ENCODE measurements around the gene PTBP2.

PTBP2 gene

DNA sequence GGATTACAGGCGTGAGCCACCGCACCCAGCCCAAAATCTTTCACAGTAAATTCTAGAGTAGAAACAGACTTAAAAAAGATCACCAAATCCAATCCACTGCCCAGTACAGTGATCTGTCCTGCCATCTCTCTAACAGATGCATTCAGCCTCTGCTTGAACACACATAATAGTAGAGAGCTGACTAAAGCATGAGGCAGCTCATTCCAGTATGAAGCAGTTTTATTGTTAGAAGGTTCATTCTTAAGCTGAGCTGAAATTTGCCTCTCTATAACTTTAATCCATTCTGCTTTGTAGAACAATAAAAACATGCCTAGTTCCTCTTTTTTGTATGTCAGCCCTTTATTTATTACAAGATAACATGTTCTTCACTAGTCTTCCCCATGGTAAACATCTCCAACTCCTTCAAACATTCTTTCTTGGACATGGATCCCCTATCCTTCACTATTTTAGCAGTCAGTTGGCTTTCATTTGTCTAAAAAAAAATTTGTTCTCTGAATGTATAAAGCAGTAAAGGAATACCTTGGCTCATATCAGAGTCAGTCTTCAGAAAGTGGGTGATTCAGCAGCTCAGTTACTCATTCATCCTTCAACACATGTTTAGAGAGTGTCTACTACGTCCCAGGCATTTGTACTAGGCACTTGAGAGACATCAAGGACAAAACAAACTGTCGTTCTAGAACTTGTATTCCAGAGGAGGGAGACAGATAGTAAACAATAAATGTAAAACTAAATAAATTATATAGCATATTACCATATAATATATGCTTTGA is 10.7 kb upstream of the PTBP2 start:
- no peaks in the 10 kb centered on the region for H3K36me3 ChIP-seq (ENCODE audit: control insufficient read depth in 1 of 2, insufficient read depth in 2 of 2, low read length in 2 of 2)
- H3K27ac ChIP-seq (ENCODE audit: low read length) = no peak overlapping the region
- no peak overlapping the region for H3K4me3 ChIP-seq (ENCODE audit: low read depth in 1 of 2, low read length in 2 of 2)
- no peaks in the 10 kb centered on the region for H3K9me3 ChIP-seq (ENCODE audit: control insufficient read depth in 1 of 2, low read length in 2 of 2)
- H3K27me3 ChIP-seq (ENCODE audit: low read depth, low read length) = no peaks in the 10 kb centered on the region
- no peaks in the 10 kb centered on the region for H3K4me1 ChIP-seq (ENCODE audit: control insufficient read depth in 1 of 2, insufficient read depth in 2 of 2, low read length in 2 of 2)

DNA sequence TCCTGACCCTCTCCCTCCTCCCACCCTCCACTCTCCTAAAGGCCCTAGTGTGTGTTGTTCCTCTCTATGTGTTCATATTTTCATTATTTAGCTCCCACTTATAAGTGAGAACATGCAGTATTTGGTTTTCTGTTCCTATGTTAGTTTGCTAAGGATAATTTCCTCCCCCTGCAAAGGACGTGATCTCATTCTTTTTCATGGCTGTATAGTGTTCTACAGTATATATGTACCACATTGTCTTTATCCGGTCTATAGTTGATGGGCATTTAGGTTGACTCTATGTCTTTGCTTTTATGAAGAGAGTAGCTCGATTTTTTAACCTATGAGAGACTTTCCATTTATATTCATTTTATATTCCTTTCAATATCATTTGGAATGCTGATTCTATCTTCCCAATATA is 7.9 kb upstream of the PTBP2 start:
- no peaks in the 10 kb centered on the region for H3K9me3 ChIP-seq (ENCODE audit: control insufficient read depth in 1 of 2, low read length in 2 of 2)
- no peaks in the 10 kb centered on the region for H3K27me3 ChIP-seq (ENCODE audit: low read depth, low read length)
- H3K4me3 ChIP-seq (ENCODE audit: low read depth in 1 of 2, low read length in 2 of 2) = no peak overlapping the region
- no peaks in the 10 kb centered on the region for H3K4me1 ChIP-seq (ENCODE audit: control insufficient read depth in 1 of 2, insufficient read depth in 2 of 2, low read length in 2 of 2)
- no peak overlapping the region for H3K27ac ChIP-seq (ENCODE audit: low read length)
- no peaks in the 10 kb centered on the region for H3K36me3 ChIP-seq (ENCODE audit: control insufficient read depth in 1 of 2, insufficient read depth in 2 of 2, low read length in 2 of 2)

DNA sequence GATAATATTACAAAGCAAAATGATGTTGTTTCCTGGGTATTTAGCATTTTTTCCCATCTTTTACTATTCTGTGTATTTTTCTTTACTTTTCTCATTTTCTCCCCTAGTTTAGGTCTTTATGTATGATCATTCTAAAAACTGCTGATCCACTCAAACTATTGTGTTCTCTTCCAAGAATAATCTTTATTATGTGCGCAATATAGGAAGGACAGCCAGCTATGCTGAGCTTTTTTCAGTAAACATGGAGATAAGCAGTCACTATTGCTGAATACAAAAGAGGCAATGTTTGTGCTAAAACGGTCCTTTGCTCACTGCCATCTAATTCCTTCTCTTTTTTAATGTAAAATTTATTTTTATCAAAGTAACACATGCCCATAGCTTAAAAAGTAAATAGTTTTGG is 6.7 kb upstream of the PTBP2 start:
- H3K27me3 ChIP-seq (ENCODE audit: low read depth, low read length) = no peaks in the 10 kb centered on the region
- no peaks in the 10 kb centered on the region for H3K9me3 ChIP-seq (ENCODE audit: control insufficient read depth in 1 of 2, low read length in 2 of 2)
- no peaks in the 10 kb centered on the region for H3K36me3 ChIP-seq (ENCODE audit: control insufficient read depth in 1 of 2, insufficient read depth in 2 of 2, low read length in 2 of 2)
- no peak overlapping the region for H3K4me3 ChIP-seq (ENCODE audit: low read depth in 1 of 2, low read length in 2 of 2)
- H3K4me1 ChIP-seq (ENCODE audit: control insufficient read depth in 1 of 2, insufficient read depth in 2 of 2, low read length in 2 of 2) = no peaks in the 10 kb centered on the region
- H3K27ac ChIP-seq (ENCODE audit: low read length) = no peak overlapping the region

DNA sequence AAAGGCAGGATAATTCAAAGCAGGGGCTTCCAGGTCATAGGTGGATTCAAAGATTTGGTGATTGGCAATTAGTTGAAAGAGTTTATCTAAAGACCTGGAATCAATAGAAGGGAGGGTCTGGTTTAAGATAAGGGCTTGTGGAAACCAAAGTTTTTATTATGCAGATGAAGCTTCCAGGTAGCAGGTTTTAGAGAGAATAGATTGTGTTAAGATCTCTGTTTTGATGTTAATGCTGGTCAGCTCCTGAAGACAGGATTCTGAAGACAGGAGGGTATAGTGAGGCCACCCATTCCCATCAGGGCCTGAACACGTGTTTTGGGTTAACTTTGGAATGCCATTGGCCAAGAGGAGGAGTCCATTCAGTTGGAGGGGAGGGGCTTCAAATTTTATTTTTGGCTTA is 6.1 kb upstream of the PTBP2 start:
- Histone ChIP-seq H3K9me3 (ENCODE audit: control insufficient read depth in 1 of 2, low read length in 2 of 2) (no peaks in the 10 kb centered on the region), H3K36me3 (ENCODE audit: control insufficient read depth in 1 of 2, insufficient read depth in 2 of 2, low read length in 2 of 2) (no peaks in the 10 kb centered on the region), H3K27me3 (ENCODE audit: low read depth, low read length) (no peaks in the 10 kb centered on the region), H3K27ac (ENCODE audit: low read length) (no peak overlapping the region), H3K4me3 (ENCODE audit: low read depth in 1 of 2, low read length in 2 of 2) (no peak overlapping the region), H3K4me1 (ENCODE audit: control insufficient read depth in 1 of 2, insufficient read depth in 2 of 2, low read length in 2 of 2) (no peaks in the 10 kb centered on the region)

DNA sequence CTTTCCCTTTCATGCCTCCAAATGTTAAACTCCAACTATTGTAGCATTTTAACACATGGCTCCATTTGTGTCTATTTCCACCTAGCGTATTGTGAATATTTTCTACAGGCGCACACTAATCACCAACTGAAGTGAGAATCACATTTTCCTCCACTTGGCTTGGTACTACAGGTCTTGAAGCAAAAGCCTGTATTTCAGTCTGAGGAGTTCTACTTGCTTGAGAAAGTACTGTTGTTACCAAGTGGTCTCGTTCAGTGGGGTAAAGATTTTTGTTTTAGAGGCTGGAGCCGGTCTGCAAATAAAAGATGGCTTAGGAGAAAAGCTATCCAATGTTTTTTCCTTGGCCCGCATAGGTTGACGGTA is 550 bp upstream of the PTBP2 start:
- Histone ChIP-seq H3K27ac (ENCODE audit: low read length) (peak overlapping the region; percentile 51), H3K27me3 (ENCODE audit: low read depth, low read length) (no peaks in the 10 kb centered on the region), H3K4me1 (ENCODE audit: control insufficient read depth in 1 of 2, insufficient read depth in 2 of 2, low read length in 2 of 2) (peaks cover 0 to 21% of the 10 kb centered on the region in 2 donors), H3K9me3 (ENCODE audit: control insufficient read depth in 1 of 2, low read length in 2 of 2) (no peaks in the 10 kb centered on the region), H3K4me3 (ENCODE audit: low read depth in 1 of 2, low read length in 2 of 2) (peak overlapping the region; percentile 88 to 99), H3K36me3 (ENCODE audit: control insufficient read depth in 1 of 2, insufficient read depth in 2 of 2, low read length in 2 of 2) (peaks cover 0 to 4% of the 10 kb centered on the region in 2 donors)

DNA sequence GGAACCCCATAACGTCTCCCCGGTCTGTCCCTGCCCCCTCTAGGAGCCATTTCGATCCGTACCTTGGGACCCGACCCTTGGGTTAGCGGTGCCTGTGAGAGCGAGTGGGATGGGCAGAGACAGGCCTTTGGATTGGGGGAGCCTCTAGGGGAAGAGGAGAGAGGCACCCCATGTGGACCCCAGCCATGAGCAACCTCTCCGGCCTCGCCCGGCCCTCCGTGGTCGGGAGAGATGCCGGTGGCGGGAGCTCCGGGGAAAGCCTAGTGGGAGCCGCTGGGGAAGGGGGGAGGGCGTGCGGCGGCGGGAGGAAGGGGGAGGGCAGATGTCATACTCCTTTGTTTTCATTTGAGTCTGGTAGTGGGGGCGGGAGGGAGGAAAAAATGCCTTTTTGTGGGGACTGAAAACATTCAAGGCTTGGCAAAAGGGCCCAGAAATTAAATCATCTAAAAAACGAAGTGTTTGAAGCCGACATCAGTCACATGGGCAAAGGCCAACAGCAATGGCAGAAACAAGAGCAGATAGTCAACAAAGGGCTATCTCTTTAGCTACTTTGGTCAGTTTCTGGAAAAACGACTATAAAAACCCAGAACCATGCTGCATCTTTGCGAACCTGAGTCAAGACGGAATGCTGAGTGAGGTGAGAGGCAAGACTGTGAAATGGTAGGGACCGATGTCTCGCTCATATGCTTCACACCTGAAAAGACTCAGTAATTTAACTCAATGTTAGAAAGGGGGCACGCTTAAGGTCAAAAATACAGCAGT is 758 bp downstream of the PTBP2 start:
- Histone ChIP-seq H3K4me1 (ENCODE audit: control insufficient read depth in 1 of 2, insufficient read depth in 2 of 2, low read length in 2 of 2) (peaks cover 0 to 21% of the 10 kb centered on the region in 2 donors), H3K36me3 (ENCODE audit: control insufficient read depth in 1 of 2, insufficient read depth in 2 of 2, low read length in 2 of 2) (peaks cover 0 to 4% of the 10 kb centered on the region in 2 donors), H3K27me3 (ENCODE audit: low read depth, low read length) (no peaks in the 10 kb centered on the region), H3K9me3 (ENCODE audit: control insufficient read depth in 1 of 2, low read length in 2 of 2) (no peaks in the 10 kb centered on the region), H3K27ac (ENCODE audit: low read length) (peak overlapping the region; percentile 95), H3K4me3 (ENCODE audit: low read depth in 1 of 2, low read length in 2 of 2) (peak overlapping the region; percentile 88 to 99)

DNA sequence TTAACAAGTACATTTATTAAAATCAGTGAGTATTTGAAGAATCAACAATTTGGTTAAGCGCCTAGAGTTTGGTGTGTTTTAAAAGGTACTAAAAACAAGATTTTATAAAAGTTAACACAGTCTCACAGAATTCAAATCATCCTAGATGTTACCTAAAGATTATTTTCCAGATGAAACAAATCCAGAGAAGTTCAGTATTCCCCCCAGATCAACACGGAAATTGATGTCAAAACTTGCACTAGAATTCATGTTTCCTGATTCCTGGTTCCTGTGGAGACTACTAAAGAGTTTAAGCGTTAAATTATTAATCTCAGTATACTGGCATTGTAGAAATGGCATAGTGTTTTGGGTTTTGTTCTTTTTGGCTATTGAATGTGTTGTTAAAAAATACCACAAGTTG is 1.4 kb downstream of the PTBP2 start:
- Histone ChIP-seq H3K4me1 (ENCODE audit: control insufficient read depth in 1 of 2, insufficient read depth in 2 of 2, low read length in 2 of 2) (peaks cover 0 to 27% of the 10 kb centered on the region in 2 donors), H3K9me3 (ENCODE audit: control insufficient read depth in 1 of 2, low read length in 2 of 2) (no peaks in the 10 kb centered on the region), H3K27ac (ENCODE audit: low read length) (peak overlapping the region; percentile 95), H3K36me3 (ENCODE audit: control insufficient read depth in 1 of 2, insufficient read depth in 2 of 2, low read length in 2 of 2) (peaks cover 0 to 4% of the 10 kb centered on the region in 2 donors), H3K27me3 (ENCODE audit: low read depth, low read length) (no peaks in the 10 kb centered on the region), H3K4me3 (ENCODE audit: low read depth in 1 of 2, low read length in 2 of 2) (peak overlapping the region; percentile 88 to 99)

DNA sequence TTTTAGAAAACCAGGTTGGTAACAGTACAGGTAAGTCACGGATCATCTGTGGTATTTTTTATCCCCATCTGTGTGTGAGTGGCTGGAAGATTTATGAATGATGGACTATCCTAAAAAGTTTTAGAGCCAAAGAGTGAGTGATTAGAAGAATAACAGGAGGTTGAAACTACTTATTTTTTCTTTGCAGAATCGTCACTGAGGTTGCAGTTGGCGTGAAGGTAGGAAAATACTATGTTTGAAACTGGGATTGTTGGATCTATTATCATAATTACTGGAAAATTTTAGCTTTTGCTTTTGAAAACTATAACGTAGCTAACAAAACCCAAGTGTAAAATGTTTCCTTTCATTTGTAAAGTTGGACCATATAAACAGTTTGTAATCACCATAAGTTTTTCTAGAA is 1.8 kb downstream of the PTBP2 start:
- H3K36me3 ChIP-seq (ENCODE audit: control insufficient read depth in 1 of 2, insufficient read depth in 2 of 2, low read length in 2 of 2) = peaks cover 0 to 4% of the 10 kb centered on the region in 2 donors
- peak overlapping the region; percentile 88 to 99 for H3K4me3 ChIP-seq (ENCODE audit: low read depth in 1 of 2, low read length in 2 of 2)
- no peaks in the 10 kb centered on the region for H3K27me3 ChIP-seq (ENCODE audit: low read depth, low read length)
- H3K9me3 ChIP-seq (ENCODE audit: control insufficient read depth in 1 of 2, low read length in 2 of 2) = no peaks in the 10 kb centered on the region
- H3K27ac ChIP-seq (ENCODE audit: low read length) = peak overlapping the region; percentile 95
- H3K4me1 ChIP-seq (ENCODE audit: control insufficient read depth in 1 of 2, insufficient read depth in 2 of 2, low read length in 2 of 2) = peaks cover 0 to 31% of the 10 kb centered on the region in 2 donors

DNA sequence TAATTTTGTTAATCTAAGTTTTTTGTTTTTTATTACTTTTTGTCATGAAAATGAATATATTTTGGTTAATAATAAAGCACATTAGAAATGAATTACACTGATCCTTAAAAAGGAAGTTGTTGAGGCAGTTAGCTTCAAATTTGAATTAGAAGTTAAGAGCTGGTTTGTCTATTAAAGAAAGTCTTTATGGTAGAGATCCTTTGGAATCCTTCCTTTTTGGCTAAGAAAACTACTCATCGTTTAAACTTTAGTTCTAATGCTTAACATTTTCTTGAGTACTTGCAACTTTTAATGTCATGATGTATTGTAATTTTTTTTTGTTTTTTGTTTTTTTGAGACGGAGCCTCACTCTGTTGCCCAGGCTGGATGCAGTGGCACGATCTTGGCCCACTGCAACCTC is 2.4 kb downstream of the PTBP2 start:
- no peak overlapping the region for H3K27ac ChIP-seq (ENCODE audit: low read length)
- H3K36me3 ChIP-seq (ENCODE audit: control insufficient read depth in 1 of 2, insufficient read depth in 2 of 2, low read length in 2 of 2) = peaks cover 0 to 4% of the 10 kb centered on the region in 2 donors
- H3K4me1 ChIP-seq (ENCODE audit: control insufficient read depth in 1 of 2, insufficient read depth in 2 of 2, low read length in 2 of 2) = peaks cover 0 to 36% of the 10 kb centered on the region in 2 donors
- no peaks in the 10 kb centered on the region for H3K27me3 ChIP-seq (ENCODE audit: low read depth, low read length)
- H3K4me3 ChIP-seq (ENCODE audit: low read depth in 1 of 2, low read length in 2 of 2) = peak overlapping the region in 1 of 2 donors; percentile 99
- no peaks in the 10 kb centered on the region for H3K9me3 ChIP-seq (ENCODE audit: control insufficient read depth in 1 of 2, low read length in 2 of 2)

DNA sequence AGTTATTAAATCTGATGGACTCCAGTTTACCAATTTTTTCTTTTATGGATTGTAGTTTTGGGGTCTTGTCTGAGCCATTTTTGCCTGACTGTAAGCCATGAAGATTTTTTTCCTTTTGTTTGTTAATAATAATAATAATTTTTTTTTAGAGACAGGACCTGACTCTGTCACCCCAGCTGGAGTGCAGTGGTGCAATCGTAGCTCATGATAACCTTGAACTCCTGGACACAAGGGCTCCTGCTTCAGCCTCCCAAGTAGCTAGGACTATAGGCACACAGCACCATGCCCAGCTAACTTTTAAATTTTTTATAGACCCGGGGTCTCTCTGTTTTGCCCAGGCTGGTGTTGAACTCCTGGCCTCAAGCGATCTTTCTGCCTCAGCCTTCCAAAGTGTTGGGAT is 6.3 kb downstream of the PTBP2 start:
- H3K27me3 ChIP-seq (ENCODE audit: low read depth, low read length) = no peaks in the 10 kb centered on the region
- H3K9me3 ChIP-seq (ENCODE audit: control insufficient read depth in 1 of 2, low read length in 2 of 2) = no peaks in the 10 kb centered on the region
- no peaks in the 10 kb centered on the region for H3K36me3 ChIP-seq (ENCODE audit: control insufficient read depth in 1 of 2, insufficient read depth in 2 of 2, low read length in 2 of 2)
- no peak overlapping the region for H3K27ac ChIP-seq (ENCODE audit: low read length)
- no peak overlapping the region for H3K4me3 ChIP-seq (ENCODE audit: low read depth in 1 of 2, low read length in 2 of 2)
- peaks cover 0 to 51% of the 10 kb centered on the region in 2 donors for H3K4me1 ChIP-seq (ENCODE audit: control insufficient read depth in 1 of 2, insufficient read depth in 2 of 2, low read length in 2 of 2)

DNA sequence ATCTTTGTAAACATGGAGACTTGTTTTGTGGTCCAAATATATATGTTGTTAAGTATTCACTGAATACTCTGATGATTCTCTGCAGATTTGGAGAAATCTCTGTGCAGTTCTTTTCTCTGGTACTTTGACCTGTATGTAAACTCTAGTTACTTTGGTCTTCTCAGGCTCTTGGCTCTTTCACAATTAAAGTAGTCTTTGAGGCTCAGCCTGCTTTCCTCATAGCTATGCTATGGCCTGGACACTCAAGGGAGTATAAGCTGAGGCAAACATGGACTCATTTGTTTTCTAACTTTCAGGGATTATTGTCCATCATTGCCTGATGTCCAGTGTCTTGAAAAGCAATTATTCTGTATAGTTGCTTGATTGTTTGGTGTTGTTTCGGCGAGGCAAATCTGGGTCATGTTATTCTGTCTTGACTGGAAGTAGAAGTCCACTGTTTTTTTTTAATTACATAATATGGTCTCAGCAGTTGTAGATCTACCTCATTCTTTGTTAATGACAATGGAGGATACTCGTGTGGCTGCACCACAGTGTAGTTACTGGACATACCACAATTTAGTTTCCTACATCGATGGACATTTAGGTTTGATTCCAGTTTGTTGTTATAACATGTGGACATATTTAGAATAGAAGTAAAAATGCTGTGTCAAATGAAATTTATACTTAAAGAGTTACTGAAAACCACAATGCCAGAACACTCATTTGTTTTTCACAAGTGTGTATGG is 9.2 kb downstream of the PTBP2 start:
- peaks cover 0 to 4% of the 10 kb centered on the region in 2 donors for H3K36me3 ChIP-seq (ENCODE audit: control insufficient read depth in 1 of 2, insufficient read depth in 2 of 2, low read length in 2 of 2)
- H3K27me3 ChIP-seq (ENCODE audit: low read depth, low read length) = no peaks in the 10 kb centered on the region
- no peak overlapping the region for H3K4me3 ChIP-seq (ENCODE audit: low read depth in 1 of 2, low read length in 2 of 2)
- no peak overlapping the region for H3K27ac ChIP-seq (ENCODE audit: low read length)
- H3K4me1 ChIP-seq (ENCODE audit: control insufficient read depth in 1 of 2, insufficient read depth in 2 of 2, low read length in 2 of 2) = peaks cover 0 to 33% of the 10 kb centered on the region in 2 donors
- H3K9me3 ChIP-seq (ENCODE audit: control insufficient read depth in 1 of 2, low read length in 2 of 2) = no peaks in the 10 kb centered on the region
